Bronchial epithelial cell (primary cell): ENCODE measurements around the gene VPREB3. TPM values are rescaled to one million over a fixed set of nuclear protein-coding genes. Genes with fewer than 3 reads are reported as not detected.

Experiments used
- DNase-seq: peaks from one replicate; pipeline ENCODE4 v3.0.0-alpha.2; 2010; ENCODE audit warnings: low read depth
- FAIRE-seq: peaks from 2 replicates; lab custom pipeline; 2011; peaks lifted over from hg19 to GRCh38; lab: Jason Lieb, UNC
- H3K27me3 ChIP-seq: 2 replicates; pipeline ENCODE4 v1.5.1; 2011; ENCODE audit warnings: low read length; ENCODE audit not compliant: control insufficient read depth, insufficient read depth
- H3K36me3 ChIP-seq: 2 replicates; pipeline ENCODE4 v1.5.1; 2011; ENCODE audit warnings: low read length; ENCODE audit not compliant: control insufficient read depth, insufficient read depth
- H3K4me3 ChIP-seq: 2 replicates; pipeline ENCODE4 v1.5.1; 2011; ENCODE audit warnings: mild to moderate bottlenecking, low read depth, low read length, control low read depth
- total RNA-seq: library from RNA; depleted of rRNA; stranded (reverse); fragments of >200 nt; gene quantifications from 2 replicates; pipeline ENCODE4 v1.2.1, GENCODE V29; 2014
- TF ChIP-seq, protein P1 (sequence below): IDR thresholded peaks from 2 replicates; pipeline ENCODE4 v1.5.1; 2011; ENCODE audit warnings: mild to moderate bottlenecking, moderate library complexity, low read length, control low read depth, inconsistent platforms; ENCODE audit not compliant: insufficient read depth, severe bottlenecking

Gene VPREB3, protein sequence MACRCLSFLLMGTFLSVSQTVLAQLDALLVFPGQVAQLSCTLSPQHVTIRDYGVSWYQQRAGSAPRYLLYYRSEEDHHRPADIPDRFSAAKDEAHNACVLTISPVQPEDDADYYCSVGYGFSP
- total RNA-seq, result not detected in 2 replicates

DNA sequence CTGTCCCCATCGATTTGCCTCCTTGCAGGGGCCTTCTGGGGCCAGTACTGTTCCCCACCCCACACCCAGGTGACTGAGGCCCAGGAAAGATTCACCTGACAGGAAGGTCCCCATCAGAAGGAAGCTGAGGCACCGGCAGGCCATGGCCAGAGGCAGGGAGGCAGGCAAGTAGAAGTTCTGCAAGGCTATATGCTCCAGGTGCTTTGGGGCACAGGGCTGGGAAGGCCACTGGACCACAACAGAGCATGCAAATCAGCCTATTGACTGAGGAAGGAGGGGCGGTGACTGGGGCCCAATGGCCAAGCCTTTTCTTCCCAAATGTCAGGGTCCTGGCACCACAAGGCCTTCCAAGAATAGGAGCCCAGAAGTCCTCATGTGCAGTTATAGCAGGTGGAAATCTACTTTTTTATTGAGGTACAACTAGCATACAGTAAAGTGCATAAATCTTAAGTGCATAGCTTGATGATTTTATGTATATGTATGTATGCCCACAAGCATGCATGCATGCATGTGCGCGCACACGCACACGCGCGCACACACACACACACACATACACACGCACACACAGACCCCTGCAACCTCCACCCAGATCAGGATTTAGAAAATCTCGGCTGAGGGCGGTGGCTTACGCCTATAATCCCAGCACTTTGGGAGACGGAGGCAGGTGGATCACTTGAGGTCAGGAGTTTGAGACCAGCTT is at the start of gene VPREB3:
Gene VPREB3 (minus strand): TSS at position 206 of the 700 bp plus-strand sequence. CDS start 62 bp downstream, at position 144.
- FAIRE-seq (no peak), DNase-seq (no peak)
- TF ChIP-seq, protein P1, sequence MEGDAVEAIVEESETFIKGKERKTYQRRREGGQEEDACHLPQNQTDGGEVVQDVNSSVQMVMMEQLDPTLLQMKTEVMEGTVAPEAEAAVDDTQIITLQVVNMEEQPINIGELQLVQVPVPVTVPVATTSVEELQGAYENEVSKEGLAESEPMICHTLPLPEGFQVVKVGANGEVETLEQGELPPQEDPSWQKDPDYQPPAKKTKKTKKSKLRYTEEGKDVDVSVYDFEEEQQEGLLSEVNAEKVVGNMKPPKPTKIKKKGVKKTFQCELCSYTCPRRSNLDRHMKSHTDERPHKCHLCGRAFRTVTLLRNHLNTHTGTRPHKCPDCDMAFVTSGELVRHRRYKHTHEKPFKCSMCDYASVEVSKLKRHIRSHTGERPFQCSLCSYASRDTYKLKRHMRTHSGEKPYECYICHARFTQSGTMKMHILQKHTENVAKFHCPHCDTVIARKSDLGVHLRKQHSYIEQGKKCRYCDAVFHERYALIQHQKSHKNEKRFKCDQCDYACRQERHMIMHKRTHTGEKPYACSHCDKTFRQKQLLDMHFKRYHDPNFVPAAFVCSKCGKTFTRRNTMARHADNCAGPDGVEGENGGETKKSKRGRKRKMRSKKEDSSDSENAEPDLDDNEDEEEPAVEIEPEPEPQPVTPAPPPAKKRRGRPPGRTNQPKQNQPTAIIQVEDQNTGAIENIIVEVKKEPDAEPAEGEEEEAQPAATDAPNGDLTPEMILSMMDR, result no peak
- Histone ChIP-seq H3K4me3 (no peak within 1 kb of the TSS), H3K36me3 (no peaks in the 10 kb centered on the region), H3K27me3 (no peaks in the 10 kb centered on the region)

DNA sequence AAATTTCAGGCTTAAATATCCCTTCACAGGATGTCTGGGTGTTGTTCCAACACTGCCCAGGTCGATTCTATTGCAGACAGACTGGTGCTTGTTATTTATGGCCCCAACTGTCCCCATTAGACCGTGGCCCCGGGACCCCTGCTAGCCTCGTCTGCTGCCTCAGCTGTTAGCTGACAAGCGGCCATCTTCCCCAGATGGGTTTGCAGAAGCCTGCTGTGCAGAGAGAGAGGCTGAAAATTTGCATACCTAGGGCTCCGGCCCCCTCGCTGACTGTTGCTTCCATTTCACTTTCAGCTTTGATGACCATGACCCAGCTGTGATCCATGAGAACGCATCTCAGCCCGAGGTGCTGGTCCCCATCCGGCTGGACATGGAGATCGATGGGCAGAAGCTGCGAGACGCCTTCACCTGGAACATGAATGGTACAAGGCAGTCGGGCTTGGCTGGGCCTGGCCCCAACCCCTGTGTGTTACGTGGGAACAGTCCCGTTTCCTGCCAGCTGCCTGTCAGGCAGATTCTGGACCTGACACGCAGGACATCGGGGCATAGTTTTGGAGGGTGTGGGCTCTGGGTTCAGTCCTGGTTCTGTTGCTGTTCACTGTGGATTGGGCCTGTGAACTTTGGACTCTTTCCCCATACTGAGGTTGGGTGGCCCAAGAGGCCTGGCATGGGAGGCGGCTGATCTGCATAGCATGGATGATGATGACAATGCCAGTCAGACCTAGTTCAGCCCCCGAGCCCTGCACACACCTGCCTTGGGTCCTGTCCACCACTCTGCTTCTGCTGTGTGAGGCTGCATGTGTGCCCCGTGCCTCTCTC is 49.0 kb upstream of the VPREB3 start:
- TF ChIP-seq, protein P1, result no peak
- FAIRE-seq, result no peak
- no peak for DNase-seq
- Histone ChIP-seq H3K36me3 (peaks cover 45% of the 10 kb centered on the region), H3K27me3 (no peaks in the 10 kb centered on the region), H3K4me3 (no peak overlapping the region)

DNA sequence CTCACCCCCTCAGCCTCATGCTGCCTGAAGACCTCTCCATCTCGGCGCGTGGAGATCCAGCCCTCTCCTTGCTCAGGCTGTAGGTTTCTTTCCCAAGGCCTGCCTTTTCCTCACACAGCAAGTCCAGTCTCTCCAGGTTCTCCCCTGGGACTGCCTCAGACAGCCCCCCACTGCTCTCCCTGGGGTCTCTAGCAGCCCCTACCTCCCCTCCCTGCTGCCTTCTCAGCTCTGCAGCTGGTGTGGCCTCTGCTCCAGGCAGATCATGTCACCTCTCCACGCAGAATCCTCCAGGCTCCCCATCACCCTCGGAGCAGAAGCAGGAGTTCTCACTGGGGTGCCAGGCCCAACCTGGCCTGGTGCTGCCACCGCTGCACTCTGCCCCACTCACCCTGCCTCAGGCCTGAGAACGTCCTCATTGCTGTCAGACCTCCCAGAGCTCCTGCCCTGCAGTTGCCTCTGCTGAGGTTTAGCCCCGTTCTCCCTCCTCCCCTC is 47.7 kb upstream of the VPREB3 start:
- H3K27me3 ChIP-seq, result no peaks in the 10 kb centered on the region
- no peak for FAIRE-seq
- peaks cover 45% of the 10 kb centered on the region for H3K36me3 ChIP-seq
- TF ChIP-seq, protein P1, result no peak
- DNase-seq, result no peak
- no peak overlapping the region for H3K4me3 ChIP-seq

DNA sequence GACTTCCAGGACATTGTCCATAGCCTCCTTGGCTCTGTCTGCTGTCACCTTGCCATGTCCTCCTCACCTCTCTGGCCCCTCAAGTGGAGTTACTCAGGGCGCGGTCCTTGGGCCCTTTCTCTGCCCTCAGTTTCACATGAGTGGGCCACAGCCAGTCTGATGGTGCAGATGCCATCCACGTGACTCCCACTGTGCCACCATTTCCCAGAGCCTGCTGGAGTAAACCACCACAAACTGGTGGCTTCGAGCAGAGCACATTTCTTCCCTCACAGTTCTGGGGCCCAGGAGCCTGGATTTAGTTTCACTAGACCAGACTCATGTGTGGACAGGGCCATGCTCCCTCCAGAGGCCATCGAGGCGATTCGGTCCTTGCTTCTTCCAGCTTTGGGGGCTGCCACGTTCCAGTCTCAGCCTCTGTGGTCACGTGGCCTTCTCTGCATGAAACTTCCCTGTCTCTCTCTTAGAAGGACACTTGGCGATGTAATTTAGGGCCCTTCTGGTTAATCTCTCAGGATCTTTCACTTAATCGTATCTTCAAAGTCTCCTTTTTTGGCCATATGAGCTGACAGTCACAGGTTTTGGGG is 47.1 kb upstream of the VPREB3 start:
- Histone ChIP-seq H3K36me3 (peaks cover 47% of the 10 kb centered on the region), H3K27me3 (no peaks in the 10 kb centered on the region), H3K4me3 (no peak overlapping the region)
- DNase-seq (no peak), FAIRE-seq (no peak)
- TF ChIP-seq, protein P1, result no peak

DNA sequence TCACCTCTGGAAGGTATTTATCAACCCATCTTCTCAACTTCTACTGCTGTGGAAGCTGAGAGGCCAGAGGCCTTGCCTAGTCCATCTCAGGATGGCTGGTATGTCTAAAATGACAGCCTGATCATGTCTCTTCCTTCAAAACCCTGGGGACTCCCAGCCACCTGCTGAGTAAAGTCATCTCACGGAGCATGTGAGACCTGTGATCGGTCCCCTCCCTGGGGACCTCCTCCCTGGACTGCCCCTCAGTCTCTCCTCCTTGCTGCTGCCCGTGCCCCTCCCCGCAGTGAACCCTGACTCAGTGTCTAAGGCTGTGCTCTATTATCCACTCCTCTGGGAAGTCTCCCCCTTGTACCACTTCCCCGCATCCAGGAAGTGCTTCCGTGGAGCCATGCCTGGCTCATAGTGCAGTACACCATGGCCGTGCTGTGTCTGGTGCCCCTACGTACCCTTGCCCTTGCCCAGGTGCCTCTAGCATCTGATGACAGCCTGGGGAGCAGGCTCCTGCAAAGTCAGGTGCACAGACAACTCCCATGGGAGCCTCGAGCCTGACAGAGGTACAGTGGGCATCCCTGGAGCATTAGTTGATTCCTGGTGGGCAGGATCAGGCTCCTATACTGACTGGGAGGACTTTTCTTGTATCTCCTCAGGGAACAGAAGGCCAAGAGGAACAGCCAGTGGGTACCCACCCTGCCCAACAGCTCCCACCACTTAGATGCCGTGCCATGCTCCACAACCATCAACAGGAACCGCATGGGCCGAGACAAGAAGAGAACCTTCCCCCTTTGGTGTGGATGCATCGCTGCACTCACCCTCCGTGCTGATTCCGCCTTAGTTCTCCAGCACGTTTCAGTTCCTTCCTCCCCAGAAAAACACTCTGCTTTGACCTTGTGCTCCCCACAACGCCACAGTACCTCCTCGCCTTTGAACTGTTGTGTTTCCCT is 46.3 kb upstream of the VPREB3 start:
- peak; percentile 81 for FAIRE-seq
- H3K4me3 ChIP-seq, result no peak overlapping the region
- no peaks in the 10 kb centered on the region for H3K27me3 ChIP-seq
- H3K36me3 ChIP-seq, result peaks cover 43% of the 10 kb centered on the region
- TF ChIP-seq, protein P1, result no peak
- DNase-seq, result no peak
